ENCODE results near the gene MYH16. TPM values are rescaled to one million over a fixed set of nuclear protein-coding genes. Genes with fewer than 3 reads are reported as not detected.
"Not testable (repeated sequence)": the region's sequence is repeated elsewhere in the genome, so short reads cannot be mapped to it uniquely, and the experiment has no call there.

MYH16 gene
- total and polyA plus RNA-seq, 10 of the 15 experiments (the other 5 are each of a cell fraction or from before 2014, with no cell fraction given) = 0.03 to 0.33 (median 0.04) TPM; not detected in 3

DNA sequence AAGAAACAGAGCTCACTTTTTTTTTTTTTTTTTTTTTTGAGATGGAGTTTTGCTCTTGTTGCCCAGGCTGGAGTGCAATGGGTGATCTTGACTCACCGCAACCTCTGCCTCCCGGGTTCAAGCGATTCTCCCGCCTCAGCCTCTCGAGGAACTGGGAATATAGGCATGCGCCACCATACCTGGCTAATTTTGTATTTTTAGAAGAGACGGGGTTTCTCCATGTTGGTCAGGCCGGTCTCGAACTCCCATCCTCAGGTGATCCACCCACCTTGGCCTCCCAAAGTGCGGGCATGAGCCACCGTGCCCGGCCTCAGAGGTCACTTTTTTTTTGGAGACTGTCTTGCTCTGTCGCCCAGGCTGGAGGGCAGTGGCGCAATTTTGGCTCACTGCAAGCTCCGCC is 85.9 kb downstream of the MYH16 start:
- ChIA-PET CTCF (interaction anchor here (0.9 kb wide), 1 partner anchor 45 kb away, joined by 3 read pairs; no protein-coding TSS in a partner anchor), POLR2A (interaction anchor here (1.0 kb wide), 1 partner anchor 37 kb away, joined by 4 read pairs; no protein-coding TSS in a partner anchor), SMC1A (ENCODE audit: uncharacterized antibody, unreplicated experiment) (interaction anchor here (1.0 kb wide), 1 partner anchor 20 kb away, joined by 4 read pairs; no protein-coding TSS in a partner anchor)
- H2AFZ ChIP-seq (ENCODE audit: control insufficient read depth, low read depth, low read length); RAD21 ChIA-PET (ENCODE audit: unreplicated experiment); BruUV-seq (replicated peaks); H3K9me3 ChIP-seq (replicated peaks; ENCODE audit: control insufficient read depth, insufficient read depth, low read length); H3K4me1 ChIP-seq (ENCODE audit: control insufficient read depth, insufficient read depth, low read length); H3K4me3 ChIP-seq; H3K27me3 ChIP-seq (replicated peaks in 1 of 2; ENCODE audit: control insufficient read depth in 2 of 2, insufficient read depth in 2 of 2, low read length in 1 of 2); in situ Hi-C loops (cut with MboI); H3K9ac ChIP-seq (ENCODE audit: control insufficient read depth, insufficient read depth, low read length); FAIRE-seq; DNase-seq (ENCODE audit: low read depth, low spot score); H4K20me1 ChIP-seq (ENCODE audit: control insufficient read depth, insufficient read depth); H3K79me2 ChIP-seq (ENCODE audit: control insufficient read depth, insufficient read depth, low read length); H3K27ac ChIP-seq (ENCODE audit: control insufficient read depth, insufficient read depth); ATAC-seq; intact Hi-C loops (cut with micrococcal nuclease; ENCODE audit: unreplicated experiment); H3K4me2 ChIP-seq (ENCODE audit: control insufficient read depth, insufficient read depth): not testable (repeated sequence)
- H3K36me3 ChIP-seq (ENCODE audit: control insufficient read depth in 2 of 2, insufficient read depth in 2 of 2, low read length in 1 of 2) = peaks cover 20 to 24% of the 10 kb centered on the region in 2 experiments
- 97% methylated on average over 15 of the region's 15 CpGs for WGBS (ENCODE audit: insufficient coverage, insufficient replicate concordance, low lambda C conversion rate, missing lambda C conversion rate)

DNA sequence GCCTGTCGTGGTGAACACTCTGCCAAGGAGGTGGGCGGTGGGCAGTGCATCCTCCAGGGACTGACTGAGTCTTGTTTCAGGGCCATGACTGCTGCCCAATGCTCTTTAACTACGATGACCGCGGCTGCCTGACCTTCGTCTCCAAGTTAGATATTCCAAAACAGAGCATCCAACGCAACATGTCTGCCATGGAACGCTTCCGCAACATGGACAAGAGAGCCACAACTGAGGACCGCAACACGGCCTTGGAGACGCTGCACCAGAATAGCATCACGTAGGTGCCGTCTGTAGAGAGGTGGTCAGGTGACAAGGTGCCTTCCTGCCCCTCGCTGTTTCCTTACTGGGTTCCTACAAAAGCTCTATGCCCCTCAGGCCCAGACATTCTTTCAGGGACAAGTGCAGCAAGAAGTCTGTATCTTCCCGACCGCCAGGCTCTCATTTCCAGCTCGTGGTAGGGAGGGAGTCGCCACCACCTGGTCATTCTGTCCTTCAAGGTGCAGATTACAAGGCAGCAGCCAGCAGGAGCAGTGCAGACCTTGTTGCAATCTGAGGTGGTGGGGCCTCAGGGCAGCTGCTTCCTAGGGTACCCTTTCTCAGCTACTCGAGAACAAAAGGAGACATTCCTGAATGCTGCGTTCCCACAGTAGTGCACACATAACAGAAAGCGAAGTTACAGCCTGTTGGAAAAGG is 87.0 kb downstream of the MYH16 start:
- H3K9me3 ChIP-seq (replicated peaks; ENCODE audit: control insufficient read depth, insufficient read depth, low read length) = no peaks in the 10 kb centered on the region
- H3K79me2 ChIP-seq (ENCODE audit: control insufficient read depth, insufficient read depth, low read length) = no peaks in the 10 kb centered on the region
- WGBS (ENCODE audit: insufficient coverage, insufficient replicate concordance, low lambda C conversion rate, missing lambda C conversion rate) = 94% methylated on average over 21 of the region's 22 CpGs
- FAIRE-seq (no peak), ATAC-seq (no peak), DNase-seq (ENCODE audit: low read depth, low spot score) (no peak)
- no peaks in the 10 kb centered on the region for H3K4me1 ChIP-seq (ENCODE audit: control insufficient read depth, insufficient read depth, low read length)
- no peak overlapping the region for H3K27ac ChIP-seq (ENCODE audit: control insufficient read depth, insufficient read depth)
- ChIA-PET CTCF (interaction anchor here (1.3 kb wide), 1 partner anchor 26 kb away, joined by 3 read pairs; no protein-coding TSS in a partner anchor), POLR2A (interaction anchor here (0.6 kb wide), 1 partner anchor 195 kb away, joined by 3 read pairs; no protein-coding TSS in a partner anchor), RAD21 (ENCODE audit: unreplicated experiment) (no interaction called here), SMC1A (ENCODE audit: uncharacterized antibody, unreplicated experiment) (interaction anchor here (0.5 to 1.1 kb wide), 2 partner anchors 48 to 50 kb away, joined by 3 read pairs; no protein-coding TSS in a partner anchor)
- H2AFZ ChIP-seq (ENCODE audit: control insufficient read depth, low read depth, low read length) = no peak overlapping the region
- in situ Hi-C loops (cut with MboI) (no loop called here), intact Hi-C loops (cut with micrococcal nuclease; ENCODE audit: unreplicated experiment) (no loop called here)
- H4K20me1 ChIP-seq (ENCODE audit: control insufficient read depth, insufficient read depth) = no peaks in the 10 kb centered on the region
- TF ChIP-seq, protein P1, sequence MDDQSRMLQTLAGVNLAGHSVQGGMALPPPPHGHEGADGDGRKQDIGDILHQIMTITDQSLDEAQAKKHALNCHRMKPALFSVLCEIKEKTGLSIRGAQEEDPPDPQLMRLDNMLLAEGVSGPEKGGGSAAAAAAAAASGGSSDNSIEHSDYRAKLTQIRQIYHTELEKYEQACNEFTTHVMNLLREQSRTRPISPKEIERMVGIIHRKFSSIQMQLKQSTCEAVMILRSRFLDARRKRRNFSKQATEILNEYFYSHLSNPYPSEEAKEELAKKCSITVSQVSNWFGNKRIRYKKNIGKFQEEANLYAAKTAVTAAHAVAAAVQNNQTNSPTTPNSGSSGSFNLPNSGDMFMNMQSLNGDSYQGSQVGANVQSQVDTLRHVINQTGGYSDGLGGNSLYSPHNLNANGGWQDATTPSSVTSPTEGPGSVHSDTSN (IDR thresholded peaks at IDR 0.05; ENCODE audit: insufficient replicate concordance, low read depth, low read length) = no peak
- TF ChIP-seq ETV6 (conservative IDR thresholded peaks at IDR 0.05 in 1 of 2, IDR thresholded peaks at IDR 0.05 in 1 of 2; ENCODE audit: borderline replicate concordance in 1 of 2, low read depth in 1 of 2) (no peak), NR2F1 (conservative IDR thresholded peaks at IDR 0.05) (no peak), POLR2A (IDR thresholded peaks at IDR 0.05; ENCODE audit: low read depth, low read length) (no peak), CREB1 (IDR thresholded peaks at IDR 0.05; ENCODE audit: low read depth) (no peak)
- TF ChIP-seq, protein P2, sequence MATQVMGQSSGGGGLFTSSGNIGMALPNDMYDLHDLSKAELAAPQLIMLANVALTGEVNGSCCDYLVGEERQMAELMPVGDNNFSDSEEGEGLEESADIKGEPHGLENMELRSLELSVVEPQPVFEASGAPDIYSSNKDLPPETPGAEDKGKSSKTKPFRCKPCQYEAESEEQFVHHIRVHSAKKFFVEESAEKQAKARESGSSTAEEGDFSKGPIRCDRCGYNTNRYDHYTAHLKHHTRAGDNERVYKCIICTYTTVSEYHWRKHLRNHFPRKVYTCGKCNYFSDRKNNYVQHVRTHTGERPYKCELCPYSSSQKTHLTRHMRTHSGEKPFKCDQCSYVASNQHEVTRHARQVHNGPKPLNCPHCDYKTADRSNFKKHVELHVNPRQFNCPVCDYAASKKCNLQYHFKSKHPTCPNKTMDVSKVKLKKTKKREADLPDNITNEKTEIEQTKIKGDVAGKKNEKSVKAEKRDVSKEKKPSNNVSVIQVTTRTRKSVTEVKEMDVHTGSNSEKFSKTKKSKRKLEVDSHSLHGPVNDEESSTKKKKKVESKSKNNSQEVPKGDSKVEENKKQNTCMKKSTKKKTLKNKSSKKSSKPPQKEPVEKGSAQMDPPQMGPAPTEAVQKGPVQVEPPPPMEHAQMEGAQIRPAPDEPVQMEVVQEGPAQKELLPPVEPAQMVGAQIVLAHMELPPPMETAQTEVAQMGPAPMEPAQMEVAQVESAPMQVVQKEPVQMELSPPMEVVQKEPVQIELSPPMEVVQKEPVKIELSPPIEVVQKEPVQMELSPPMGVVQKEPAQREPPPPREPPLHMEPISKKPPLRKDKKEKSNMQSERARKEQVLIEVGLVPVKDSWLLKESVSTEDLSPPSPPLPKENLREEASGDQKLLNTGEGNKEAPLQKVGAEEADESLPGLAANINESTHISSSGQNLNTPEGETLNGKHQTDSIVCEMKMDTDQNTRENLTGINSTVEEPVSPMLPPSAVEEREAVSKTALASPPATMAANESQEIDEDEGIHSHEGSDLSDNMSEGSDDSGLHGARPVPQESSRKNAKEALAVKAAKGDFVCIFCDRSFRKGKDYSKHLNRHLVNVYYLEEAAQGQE (IDR thresholded peaks at IDR 0.05; ENCODE audit: low read depth, low read length) = no peak
- no peaks in the 10 kb centered on the region for H3K27me3 ChIP-seq (replicated peaks in 1 of 2; ENCODE audit: control insufficient read depth in 2 of 2, insufficient read depth in 2 of 2, low read length in 1 of 2)
- H3K4me3 ChIP-seq = no peak overlapping the region
- no peak overlapping the region for H3K9ac ChIP-seq (ENCODE audit: control insufficient read depth, insufficient read depth, low read length)
- H3K36me3 ChIP-seq (ENCODE audit: control insufficient read depth in 2 of 2, insufficient read depth in 2 of 2, low read length in 1 of 2) = peaks cover 16 to 30% of the 10 kb centered on the region in 2 experiments
- H3K4me2 ChIP-seq (ENCODE audit: control insufficient read depth, insufficient read depth) = no peak overlapping the region
- BruUV-seq (replicated peaks) = no TSS peak
